Measurements from ENCODE around the gene NPIPB2.

GRCh38 chr16:11957591-11958395, 15.9 kb upstream of the NPIPB2 start:
- TF ChIP-seq CTCF (IDR thresholded peaks at IDR 0.05) = no peak
- TF ChIP-seq POLR2A (IDR thresholded peaks at IDR 0.05) = no peak
